ENCODE measurements around the gene ZBTB34.
A peak's percentile ranks its signal among the peaks of the same experiment; 100 is the strongest.

ZBTB34 gene

DNA sequence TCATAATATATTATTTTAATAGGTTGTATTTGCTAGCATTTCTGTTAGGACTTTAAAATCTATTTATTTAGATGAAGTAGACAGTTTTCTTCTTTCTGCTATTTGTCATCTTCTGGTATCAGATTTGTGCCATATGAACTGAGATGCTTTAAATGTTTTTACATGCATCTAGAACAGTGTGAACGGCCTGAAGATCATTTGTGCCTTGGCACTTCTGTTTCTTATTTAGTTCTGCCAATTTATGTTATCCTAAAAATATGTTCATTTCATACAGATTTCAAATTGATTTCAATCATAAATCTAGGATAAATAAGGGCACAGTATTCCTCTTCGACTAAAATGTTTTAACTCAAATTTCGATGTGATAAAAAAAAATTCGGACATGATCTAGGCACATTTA lies 16.1 kb downstream of the ZBTB34 start:
- DNase-seq (ENCODE audit: low read depth in 2 of 2), result no peak

DNA sequence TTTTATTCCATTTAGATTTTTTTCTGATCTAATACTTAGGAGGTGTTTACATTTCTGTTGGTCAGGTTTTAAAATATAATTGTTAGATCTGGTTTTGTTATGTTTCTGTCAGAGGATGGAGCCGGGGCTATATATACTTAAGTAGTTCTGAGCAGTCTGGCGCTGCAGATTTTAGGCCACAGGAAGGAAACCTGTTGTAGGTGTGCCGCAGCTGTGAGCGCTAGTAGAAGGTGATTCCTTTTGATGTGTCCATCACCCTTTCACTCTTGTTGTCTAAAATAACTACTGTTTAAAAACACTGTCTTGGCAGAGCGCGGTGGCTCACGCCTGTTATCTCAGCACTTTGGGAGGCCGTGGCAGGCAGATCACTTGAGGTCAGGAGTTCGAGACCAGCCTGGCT lies 17.0 kb downstream of the ZBTB34 start:
- no peak for DNase-seq (ENCODE audit: low read depth in 2 of 2)

GRCh38 chr9:126879288-126879687 lies 18.8 kb downstream of the ZBTB34 start:
- DNase-seq (ENCODE audit: low read depth in 2 of 2), result no peak

GRCh38 chr9:126880226-126880946 lies 19.9 kb downstream of the ZBTB34 start:
- no peak for DNase-seq (ENCODE audit: low read depth in 2 of 2)

- no peak for DNase-seq (ENCODE audit: low read depth in 2 of 2)
Observed at GRCh38 chr9:126880947-126881332, 20.5 kb downstream of the ZBTB34 start.

GRCh38 chr9:126882746-126883145 lies 22.3 kb downstream of the ZBTB34 start:
- DNase-seq (ENCODE audit: low read depth in 2 of 2), result no peak

DNA sequence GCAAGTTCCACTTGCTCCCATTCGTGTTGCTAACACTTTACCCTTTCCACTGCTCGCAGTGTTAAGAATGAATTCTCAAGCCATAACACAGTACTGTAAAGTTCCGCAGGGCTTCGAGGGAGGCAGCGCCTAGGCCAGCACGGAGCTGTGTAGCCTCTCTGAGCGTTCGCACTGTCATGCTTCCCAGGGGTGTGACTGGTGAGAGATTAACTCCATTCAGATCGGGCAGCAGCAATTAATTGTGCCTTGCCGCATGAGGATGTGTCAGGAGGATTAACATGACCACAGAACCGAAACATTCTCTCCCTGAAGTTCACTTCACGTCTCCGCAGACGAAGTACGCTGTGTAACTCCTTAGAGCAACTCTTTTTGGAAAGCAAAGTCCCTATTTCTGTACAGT lies 23.2 kb downstream of the ZBTB34 start:
- no peak for DNase-seq (ENCODE audit: low read depth in 2 of 2)

DNA sequence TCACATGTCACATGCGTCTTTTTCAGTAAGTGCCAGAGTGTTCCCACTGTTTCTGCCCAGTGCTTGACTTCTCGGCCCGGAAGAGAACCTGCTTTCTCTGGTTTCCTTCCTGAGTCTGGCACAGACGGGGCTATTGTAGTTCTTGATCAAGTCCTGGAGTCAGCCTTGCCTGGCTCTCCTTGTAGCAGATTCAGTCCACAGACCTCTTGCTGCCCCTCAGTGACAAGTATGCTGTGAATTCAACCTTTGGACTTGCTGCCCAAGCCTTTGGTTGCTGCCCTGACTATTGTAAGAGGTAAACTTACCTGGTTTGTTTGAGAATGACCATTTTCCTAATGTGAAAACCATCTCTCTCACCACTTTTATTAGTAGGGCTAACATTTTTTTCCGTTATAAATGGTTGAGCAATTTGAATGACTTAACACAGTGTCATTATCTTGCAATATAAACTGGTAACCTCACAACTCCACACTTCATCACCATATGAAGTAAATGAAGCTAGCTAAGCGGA lies 24.7 kb downstream of the ZBTB34 start:
- no peak for DNase-seq (ENCODE audit: low read depth in 2 of 2)

DNA sequence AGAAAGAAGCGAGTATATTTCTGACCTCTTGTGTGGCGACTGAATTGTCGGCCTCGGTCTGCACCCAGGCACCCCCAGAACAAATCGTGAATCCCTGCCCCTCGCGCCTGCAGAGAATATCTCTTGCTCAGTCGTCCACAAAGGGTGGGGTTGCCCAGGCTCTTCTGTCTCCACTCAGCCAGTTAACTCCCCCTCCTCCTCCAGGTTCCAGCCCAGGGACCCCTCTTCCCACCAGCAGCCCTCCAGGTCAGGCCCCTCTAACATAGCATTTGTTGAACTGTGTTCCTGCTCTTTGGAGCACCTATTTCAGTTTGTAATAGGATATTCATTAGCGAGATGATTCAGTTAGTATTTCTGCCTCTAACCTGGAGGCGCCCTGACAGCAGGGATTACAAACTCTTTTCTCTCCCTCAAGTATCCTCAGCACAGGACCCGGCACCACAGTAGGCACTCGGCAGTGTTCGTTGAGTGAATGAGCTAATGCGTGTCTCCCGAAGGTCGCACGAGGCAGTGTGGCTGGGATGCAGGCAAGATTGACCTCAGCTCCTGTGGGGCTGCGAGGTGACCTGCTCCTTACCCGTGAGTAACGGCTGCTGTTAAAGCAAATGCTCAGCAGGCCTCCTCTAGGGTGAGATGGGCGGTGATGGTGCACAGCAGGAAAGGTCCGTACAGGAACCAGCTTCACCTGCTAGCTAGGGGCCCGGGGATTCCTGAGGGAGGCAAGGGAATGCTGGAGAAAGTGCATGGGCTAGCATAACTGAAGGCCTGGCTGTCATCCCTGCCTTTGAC lies 25.8 kb downstream of the ZBTB34 start:
- no peak for DNase-seq (ENCODE audit: low read depth in 2 of 2)

GRCh38 chr9:126886897-126887296 lies 26.5 kb downstream of the ZBTB34 start:
- no peak for DNase-seq (ENCODE audit: low read depth in 2 of 2)

- DNase-seq (ENCODE audit: low read depth in 2 of 2), result no peak
Observed at GRCh38 chr9:126891676-126892075, 31.2 kb downstream of the ZBTB34 start.

DNA sequence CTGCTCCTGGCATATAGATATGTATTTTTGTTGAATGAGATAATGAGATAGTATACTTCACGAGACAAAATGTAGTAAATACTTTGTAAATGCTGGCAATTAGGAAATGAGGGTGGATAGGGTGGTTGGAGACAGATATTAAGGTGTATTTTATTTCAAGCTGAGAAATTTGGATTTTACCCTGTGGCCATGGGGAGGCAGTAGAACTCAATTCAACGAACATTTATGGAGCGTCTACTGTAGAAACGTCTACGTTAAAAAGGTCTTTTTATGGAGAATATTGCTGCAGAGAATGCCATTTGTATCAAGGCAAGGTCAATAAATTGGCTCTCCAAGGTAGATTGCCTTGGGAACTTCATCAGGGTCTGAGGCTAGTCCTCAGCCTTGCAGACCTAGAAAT lies 32.6 kb downstream of the ZBTB34 start:
- no peak for DNase-seq (ENCODE audit: low read depth in 2 of 2)

DNA sequence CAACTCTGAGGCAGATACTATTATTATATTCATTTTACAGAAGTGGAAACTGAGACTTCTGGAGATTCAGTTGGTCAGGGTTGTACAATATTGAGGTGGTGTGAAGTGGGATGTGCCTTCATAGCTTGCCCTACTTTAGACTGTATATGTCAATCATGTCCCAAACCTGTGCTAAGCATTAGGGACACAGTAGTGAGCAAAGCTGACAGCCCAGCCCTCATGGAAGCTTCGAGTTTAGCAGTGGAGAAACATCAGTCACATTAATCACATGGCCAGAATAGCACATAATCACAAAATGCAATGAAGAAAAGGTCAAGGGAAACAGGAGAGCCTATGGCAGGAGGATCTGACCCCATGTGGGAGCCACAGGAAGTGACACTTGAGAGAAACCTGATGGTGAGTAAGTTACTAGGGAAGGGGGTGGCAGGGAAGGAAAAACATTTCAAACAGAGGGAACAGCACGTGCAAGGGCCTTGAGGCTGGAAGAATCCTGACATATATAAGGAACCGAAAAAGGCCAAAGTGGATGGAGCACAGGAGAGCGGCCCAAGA lies 33.7 kb downstream of the ZBTB34 start:
- no peak for DNase-seq (ENCODE audit: low read depth in 2 of 2)

- DNase-seq (ENCODE audit: low read depth in 2 of 2), result no peak
Observed at GRCh38 chr9:126902210-126902609, 41.8 kb downstream of the ZBTB34 start.

DNA sequence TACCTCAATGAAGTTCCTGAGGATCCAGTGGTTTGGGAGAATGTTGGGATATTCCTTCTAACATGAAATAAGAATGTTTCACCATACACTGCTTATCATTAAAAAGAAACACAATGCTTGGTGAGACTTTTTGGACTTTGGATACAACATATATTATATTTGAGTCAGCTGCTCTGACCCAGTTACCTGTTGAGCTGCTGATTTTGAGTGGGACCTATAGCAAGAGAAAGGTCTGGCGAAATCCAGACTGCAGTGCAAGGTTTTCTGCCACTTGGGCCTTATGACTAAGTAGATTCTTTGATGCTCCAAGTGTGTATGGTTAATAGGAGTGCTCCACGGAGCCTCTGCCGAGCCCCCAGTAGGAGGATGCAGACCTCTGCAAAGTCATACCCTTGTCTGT lies 44.1 kb downstream of the ZBTB34 start:
- DNase-seq (ENCODE audit: low read depth in 2 of 2), result no peak

- DNase-seq (ENCODE audit: low read depth in 2 of 2), result no peak
Observed at GRCh38 chr9:126906091-126906490, 45.7 kb downstream of the ZBTB34 start.

DNA sequence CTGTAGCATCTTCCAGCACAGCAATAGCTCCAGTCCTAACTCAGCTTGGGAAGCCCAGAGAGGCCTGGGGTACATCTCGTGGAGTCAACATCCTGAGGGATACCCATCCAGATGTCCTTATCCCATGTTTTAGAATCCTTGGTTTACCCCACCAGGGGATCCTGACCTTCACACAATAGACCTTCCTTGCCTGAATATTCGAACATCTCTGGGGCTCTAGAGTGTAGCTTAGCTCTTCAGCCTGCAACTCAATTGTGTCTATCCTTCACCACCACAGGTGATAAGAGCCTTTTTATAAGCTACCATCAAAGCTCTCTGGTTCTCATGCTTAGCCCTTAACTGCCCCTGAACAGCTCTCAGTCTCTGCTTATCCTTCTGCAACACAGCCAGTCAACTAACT lies 46.6 kb downstream of the ZBTB34 start:
- DNase-seq (ENCODE audit: low read depth in 2 of 2), result no peak

DNA sequence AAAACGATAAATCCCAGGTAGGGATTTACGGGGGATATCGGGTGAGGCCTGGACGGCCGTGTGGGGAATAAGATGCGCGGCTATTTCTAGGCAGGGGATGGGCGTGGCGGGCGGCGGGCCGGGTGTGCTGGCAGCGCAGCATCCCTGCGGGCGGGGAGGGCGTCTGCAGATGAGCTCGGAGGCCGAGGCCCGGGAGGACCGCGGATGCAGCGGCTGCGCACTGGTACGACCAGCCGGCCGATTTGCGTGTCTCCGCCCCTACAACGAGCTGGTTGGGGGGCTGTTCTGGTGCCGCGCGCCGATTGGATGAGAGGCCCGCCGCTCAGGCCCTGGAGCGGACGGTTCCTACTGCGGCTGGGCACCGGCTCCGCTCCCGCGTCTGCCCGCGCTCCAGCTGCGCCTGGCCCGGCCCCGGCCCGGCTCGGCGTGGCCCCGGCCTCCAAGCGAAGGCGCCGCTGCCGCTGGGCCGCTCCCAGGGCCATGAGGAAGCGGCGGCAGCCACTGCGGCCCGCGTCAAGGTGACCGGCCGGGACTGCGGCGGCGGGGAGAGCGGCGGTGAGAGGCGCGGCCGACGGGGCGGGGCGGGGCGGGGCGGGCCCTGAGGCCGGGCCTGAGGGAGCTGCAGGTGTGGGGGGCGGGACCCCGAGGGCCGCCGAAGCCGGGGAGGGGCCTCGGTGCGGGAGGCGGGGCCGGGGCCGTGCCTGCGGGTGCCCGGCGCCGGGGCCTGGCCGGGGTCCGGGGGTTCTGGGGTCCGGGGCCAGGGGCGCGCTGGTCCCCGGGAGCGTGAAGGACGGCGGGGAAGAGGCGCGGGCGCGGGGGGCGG lies 54.2 kb downstream of the ZBTB34 start, which contains the start of gene RALGPS1:
TSS of gene RALGPS1 (plus strand) at position 325 of the 823 bp plus-strand sequence. CDS start 47,508 bp downstream, outside the sequence.
- peak; percentile 86 to 88 for DNase-seq (ENCODE audit: low read depth in 2 of 2)

GRCh38 chr9:126915281-126915816 lies 54.9 kb downstream of the ZBTB34 start:
- peak in 1 of 2 donors; percentile 4 for DNase-seq (ENCODE audit: low read depth in 2 of 2)

DNA sequence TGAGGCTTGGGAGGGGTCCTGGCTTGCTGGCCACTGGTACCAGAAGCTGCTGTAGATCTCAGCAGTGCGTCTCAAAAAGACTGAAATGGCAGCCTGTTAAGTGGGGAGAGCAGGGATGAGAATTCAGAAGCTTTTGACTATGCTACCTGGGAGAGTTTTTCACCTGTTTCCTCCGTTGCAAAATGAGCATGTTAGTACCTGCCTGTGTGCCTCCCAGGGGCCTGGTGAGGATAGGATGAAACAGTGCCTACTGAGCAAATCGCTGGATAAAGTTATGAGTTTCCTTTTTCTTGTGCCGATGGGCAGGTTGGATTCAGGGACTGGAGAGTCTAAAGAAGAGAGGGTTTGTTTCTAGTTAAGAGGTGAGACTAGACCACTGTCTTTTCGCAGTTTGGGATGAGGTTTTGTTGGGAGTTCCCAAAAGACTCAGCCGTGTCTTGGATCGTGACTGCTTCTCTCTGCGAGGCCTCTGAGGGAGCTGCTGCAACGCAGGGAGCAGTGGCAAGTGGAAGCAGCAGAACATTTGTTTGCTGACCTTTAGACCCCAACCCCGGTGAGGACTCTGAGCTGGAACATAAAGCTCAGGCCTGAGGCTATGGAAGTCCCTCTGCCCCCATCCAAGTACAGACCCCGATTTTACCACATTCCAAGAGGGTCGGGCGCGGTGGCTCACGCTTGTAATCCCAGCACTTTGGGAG lies 55.6 kb downstream of the ZBTB34 start:
- no peak for DNase-seq (ENCODE audit: low read depth in 2 of 2)

GRCh38 chr9:126916909-126917308 lies 56.5 kb downstream of the ZBTB34 start:
- DNase-seq (ENCODE audit: low read depth in 2 of 2), result no peak
